Esophagus muscularis mucosa (tissue), 4 donors: Measurements from ENCODE around the gene MESP1. TPM values are rescaled to one million over a fixed set of nuclear protein-coding genes. Genes with fewer than 3 reads are reported as not detected.

Experiments used
- DNase-seq: peaks from one replicate; pipeline ENCODE4 v3.0.0-alpha.2; 2017; ENCODE audit errors: extremely low spot score
- H3K27ac ChIP-seq, 4 donors: fragments of 200-600 bp; sonication (generic); replicated peaks in 1 of 4; 1 replicate in 3 of 4; 2 replicates in 1 of 4; pipeline ENCODE4 v1.5.1; 2016 to 2019; ENCODE audit warnings: mild to moderate bottlenecking in 1 of 4
- H3K27me3 ChIP-seq, 4 donors: fragments of 200-600 bp; sonication (generic); one replicate each; pipeline versions ENCODE4 v1.5.1 to v1.6.0; 2016 to 2019
- H3K36me3 ChIP-seq, 4 donors: fragments of 200-600 bp; sonication (generic); one replicate each; pipeline ENCODE4 v1.5.1; 2016 to 2019
- H3K4me1 ChIP-seq, 4 donors: fragments of 200-600 bp; sonication (generic); one replicate each; pipeline ENCODE4 v1.5.1; 2016 to 2019
- H3K4me3 ChIP-seq, 4 donors: fragments of 200-600 bp; sonication (generic); 1 replicate in 2 of 4; 2 replicates in 2 of 4; pipeline ENCODE4 v1.5.1; 2016 to 2019; ENCODE audit warnings: mild to moderate bottlenecking in 4 of 4, moderate library complexity in 1 of 4
- H3K9me3 ChIP-seq, 4 donors: fragments of 200-600 bp; sonication (generic); 1 replicate in 3 of 4; 2 replicates in 1 of 4; pipeline ENCODE4 v1.5.1; 2016 to 2019
- EP300 ChIP-seq: sonication (generic); formaldehyde crosslinking; IDR thresholded peaks from one replicate; pipeline ENCODE4 v1.6.1; 2017; ENCODE audit warnings: antibody characterized with exemption
- POLR2A ChIP-seq: fragments of 450-650 bp; IDR thresholded peaks from one replicate; pipeline ENCODE4 v1.6.1; 2017; ENCODE audit warnings: antibody characterized with exemption, moderate library complexity, mild to moderate bottlenecking, low read depth
- POLR2AphosphoS5 ChIP-seq, 2 donors: sonication (generic); formaldehyde crosslinking; IDR thresholded peaks; one replicate each; pipeline ENCODE4 v1.6.1; 2017; ENCODE audit warnings: antibody characterized with exemption in 2 of 2
- WGBS: methylation state at CpG from one replicate; pipeline ENCODE4 v1.1.5; 2018; 5-methylcytosine and 5-hydroxymethylcytosine counted together
- intact Hi-C: fragments of 100-400 bp; cut with DNase I; formaldehyde crosslinking; loops from one replicate; pipeline ENCODE4 v1.15.1; 2023
- total RNA-seq, 4 donors: library from RNA; depleted of rRNA; stranded (reverse); fragments of >200 nt; gene quantifications; one replicate each; pipeline versions ENCODE4 v1.1.0 to v1.2.1, GENCODE V29; 2016
- TF ChIP-seq, protein P1 (sequence below), 3 experiments: fragments of 200-600 bp in 2 of 3; fragments of 450-650 bp in 1 of 3; sonication (generic) in 2 of 3; IDR thresholded peaks; one replicate each; pipeline ENCODE4 v1.5.1; 2017 to 2019; ENCODE audit warnings: antibody characterized with exemption in 3 of 3, mild to moderate bottlenecking in 2 of 3, moderate library complexity in 1 of 3

MESP1 gene, protein sequence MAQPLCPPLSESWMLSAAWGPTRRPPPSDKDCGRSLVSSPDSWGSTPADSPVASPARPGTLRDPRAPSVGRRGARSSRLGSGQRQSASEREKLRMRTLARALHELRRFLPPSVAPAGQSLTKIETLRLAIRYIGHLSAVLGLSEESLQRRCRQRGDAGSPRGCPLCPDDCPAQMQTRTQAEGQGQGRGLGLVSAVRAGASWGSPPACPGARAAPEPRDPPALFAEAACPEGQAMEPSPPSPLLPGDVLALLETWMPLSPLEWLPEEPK
- total RNA-seq: 1 to 10 TPM in 2 of 4 donors, under 1 TPM in 2; 0.50 to 2.8 (median 1.7) TPM

DNA sequence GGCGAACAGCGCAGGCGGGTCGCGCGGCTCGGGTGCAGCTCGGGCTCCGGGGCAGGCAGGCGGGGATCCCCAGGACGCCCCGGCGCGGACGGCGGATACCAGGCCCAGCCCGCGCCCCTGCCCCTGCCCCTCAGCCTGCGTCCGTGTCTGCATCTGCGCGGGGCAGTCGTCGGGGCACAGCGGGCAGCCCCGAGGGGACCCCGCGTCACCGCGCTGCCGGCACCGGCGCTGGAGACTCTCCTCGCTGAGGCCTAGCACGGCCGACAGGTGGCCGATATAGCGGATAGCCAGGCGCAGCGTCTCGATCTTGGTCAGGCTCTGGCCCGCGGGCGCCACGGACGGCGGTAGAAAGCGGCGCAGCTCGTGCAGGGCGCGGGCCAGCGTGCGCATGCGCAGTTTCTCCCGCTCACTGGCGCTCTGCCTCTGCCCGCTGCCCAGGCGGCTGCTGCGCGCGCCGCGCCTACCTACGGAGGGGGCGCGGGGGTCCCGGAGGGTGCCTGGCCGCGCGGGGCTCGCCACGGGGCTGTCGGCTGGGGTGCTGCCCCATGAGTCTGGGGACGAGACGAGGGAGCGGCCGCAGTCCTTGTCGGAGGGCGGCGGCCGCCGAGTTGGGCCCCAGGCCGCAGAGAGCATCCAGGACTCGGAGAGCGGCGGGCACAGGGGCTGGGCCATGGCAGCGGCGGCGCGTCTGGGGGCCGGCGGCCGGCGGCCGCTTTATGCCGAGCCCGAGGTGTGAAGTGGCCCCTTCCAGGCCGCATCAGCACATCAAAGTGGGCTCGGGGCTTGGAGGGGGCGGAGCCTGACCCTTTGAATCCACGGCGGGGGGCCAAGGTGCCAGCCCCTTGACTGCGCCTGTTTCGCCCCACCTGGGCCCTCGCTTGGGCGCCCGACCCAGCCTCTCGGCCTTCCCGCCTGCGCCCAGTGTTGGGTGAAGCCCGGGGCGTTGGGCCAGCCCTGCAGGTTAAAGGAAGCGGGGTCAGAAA is at the start of gene MESP1:
Gene MESP1 (minus strand): TSS at position 690 of the 983 bp plus-strand sequence. CDS start 18 bp downstream, at position 672.
- DNase-seq: peak; percentile 95
- Histone ChIP-seq H3K27ac (peak within 1 kb of the TSS; percentile 73 to 77 (median 74)), H3K4me1 (peaks cover 15 to 18% (median 17%) of the 10 kb centered on the region in 4 donors), H3K9me3 (no peaks in the 10 kb centered on the region), H3K4me3 (peak within 1 kb of the TSS; percentile 61 to 88 (median 64)), H3K36me3 (no peaks in the 10 kb centered on the region), H3K27me3 (peaks cover 0 to 14% (median 0%) of the 10 kb centered on the region in 4 donors)
- 100% methylated on average over 1 of the region's 114 CpGs for WGBS
- intact Hi-C loops: loop anchor here (2.0 to 5.0 kb wide), 2 partner anchors 104 to 321 kb away; no protein-coding TSS in a partner anchor
- no peak for TF ChIP-seq EP300
- peak; percentile 82 to 84 for TF ChIP-seq POLR2AphosphoS5 (IDR thresholded peaks at IDR 0.05)
- no peak for TF ChIP-seq POLR2A
- TF ChIP-seq, protein P1, sequence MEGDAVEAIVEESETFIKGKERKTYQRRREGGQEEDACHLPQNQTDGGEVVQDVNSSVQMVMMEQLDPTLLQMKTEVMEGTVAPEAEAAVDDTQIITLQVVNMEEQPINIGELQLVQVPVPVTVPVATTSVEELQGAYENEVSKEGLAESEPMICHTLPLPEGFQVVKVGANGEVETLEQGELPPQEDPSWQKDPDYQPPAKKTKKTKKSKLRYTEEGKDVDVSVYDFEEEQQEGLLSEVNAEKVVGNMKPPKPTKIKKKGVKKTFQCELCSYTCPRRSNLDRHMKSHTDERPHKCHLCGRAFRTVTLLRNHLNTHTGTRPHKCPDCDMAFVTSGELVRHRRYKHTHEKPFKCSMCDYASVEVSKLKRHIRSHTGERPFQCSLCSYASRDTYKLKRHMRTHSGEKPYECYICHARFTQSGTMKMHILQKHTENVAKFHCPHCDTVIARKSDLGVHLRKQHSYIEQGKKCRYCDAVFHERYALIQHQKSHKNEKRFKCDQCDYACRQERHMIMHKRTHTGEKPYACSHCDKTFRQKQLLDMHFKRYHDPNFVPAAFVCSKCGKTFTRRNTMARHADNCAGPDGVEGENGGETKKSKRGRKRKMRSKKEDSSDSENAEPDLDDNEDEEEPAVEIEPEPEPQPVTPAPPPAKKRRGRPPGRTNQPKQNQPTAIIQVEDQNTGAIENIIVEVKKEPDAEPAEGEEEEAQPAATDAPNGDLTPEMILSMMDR (IDR thresholded peaks at IDR 0.05): peak; percentile 58 to 90 (median 67)

DNA sequence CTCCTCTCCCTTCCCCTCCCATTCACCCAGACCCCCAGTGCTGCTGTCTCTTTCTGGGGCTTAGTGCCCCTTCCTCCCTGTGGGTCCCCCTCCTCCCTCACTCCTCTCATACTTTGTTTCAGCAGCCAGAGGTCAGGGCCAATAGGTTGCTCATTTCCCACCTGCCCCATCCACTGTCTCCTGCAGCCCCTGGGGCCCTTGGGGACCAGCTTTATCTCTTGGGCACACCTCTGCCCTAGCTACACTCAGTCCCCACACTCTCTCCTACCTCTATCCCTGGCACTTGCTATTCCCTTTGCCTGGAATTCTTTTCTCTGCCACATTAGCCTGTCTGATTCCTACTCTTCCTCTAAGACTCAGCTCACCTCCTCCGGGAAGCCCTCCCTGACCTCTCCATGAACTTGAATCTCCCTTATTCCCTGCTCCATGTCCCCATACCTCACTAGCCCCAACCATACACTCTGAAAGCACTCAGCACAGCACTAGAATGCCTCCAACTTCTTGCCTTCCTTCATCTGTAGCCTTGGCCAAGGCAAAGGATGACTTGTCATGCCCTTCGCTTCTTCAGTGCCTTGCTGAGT is 49.0 kb upstream of the MESP1 start:
- no peak overlapping the region for H3K27ac ChIP-seq
- intact Hi-C loops: no loop called here
- no peaks in the 10 kb centered on the region for H3K9me3 ChIP-seq
- peaks cover 0 to 4% (median 0%) of the 10 kb centered on the region in 4 donors for H3K4me1 ChIP-seq
- no peak for TF ChIP-seq POLR2AphosphoS5 (IDR thresholded peaks at IDR 0.05)
- TF ChIP-seq, protein P1 (IDR thresholded peaks at IDR 0.05): no peak
- no peak for TF ChIP-seq EP300
- no peak for TF ChIP-seq POLR2A
- WGBS: 90% methylated on average over 2 of the region's 2 CpGs
- peaks cover 0 to 18% (median 0%) of the 10 kb centered on the region in 4 donors for H3K27me3 ChIP-seq
- no peak for DNase-seq
- H3K36me3 ChIP-seq: peaks cover 0 to 21% (median 0%) of the 10 kb centered on the region in 4 donors
- H3K4me3 ChIP-seq: no peak overlapping the region

DNA sequence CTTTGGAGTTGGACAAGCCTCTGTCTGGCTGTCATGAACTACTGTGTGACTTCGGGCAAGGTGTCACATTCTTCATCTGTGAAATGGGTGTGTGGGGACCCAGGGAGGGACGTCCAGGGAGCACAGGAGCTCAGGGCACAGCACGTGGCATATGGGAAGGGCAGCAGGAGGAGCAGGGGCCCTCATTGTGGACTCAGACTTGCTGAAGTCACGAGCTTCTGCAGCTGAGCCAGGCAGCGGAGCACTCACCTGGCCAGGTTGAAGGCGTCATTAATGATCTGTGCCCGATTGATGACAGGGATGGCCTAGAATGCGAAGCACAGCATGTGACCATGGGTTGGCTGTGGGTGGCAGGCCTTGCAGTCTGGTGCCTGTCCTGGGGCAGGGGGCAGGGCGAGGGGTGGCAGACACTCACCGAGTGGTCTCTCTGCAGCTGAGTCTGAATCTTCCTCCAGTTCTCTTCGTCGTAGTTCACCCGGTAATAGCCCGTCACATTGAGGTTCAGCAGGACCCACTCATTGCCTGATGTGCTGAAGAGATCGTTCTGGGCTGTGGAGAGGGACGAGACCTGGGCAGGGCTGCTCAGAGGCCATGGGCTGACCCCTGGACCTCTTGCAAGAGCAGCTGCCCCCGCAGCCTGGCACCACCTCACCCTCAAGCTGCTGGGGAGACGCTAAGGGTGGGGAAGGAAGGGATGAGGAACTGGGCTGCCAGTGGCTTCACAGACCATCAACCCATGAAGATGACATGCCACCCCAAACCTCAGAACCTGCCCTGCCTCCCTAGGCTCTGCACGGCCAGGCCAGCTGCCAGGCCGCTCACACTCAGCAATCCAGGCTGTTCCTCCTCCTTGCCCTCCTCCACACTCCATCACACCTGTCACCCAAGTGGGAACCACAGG is 48.2 kb upstream of the MESP1 start:
- peaks cover 0 to 4% (median 0%) of the 10 kb centered on the region in 4 donors for H3K4me1 ChIP-seq
- intact Hi-C loops: no loop called here
- no peak overlapping the region for H3K4me3 ChIP-seq
- 85% methylated on average over 20 of the region's 20 CpGs for WGBS
- H3K36me3 ChIP-seq: peaks cover 0 to 20% (median 0%) of the 10 kb centered on the region in 4 donors
- H3K27ac ChIP-seq: no peak overlapping the region
- no peaks in the 10 kb centered on the region for H3K9me3 ChIP-seq
- TF ChIP-seq EP300: no peak
- no peak for TF ChIP-seq POLR2AphosphoS5 (IDR thresholded peaks at IDR 0.05)
- TF ChIP-seq, protein P1 (IDR thresholded peaks at IDR 0.05): no peak
- TF ChIP-seq POLR2A: no peak
- no peak for DNase-seq
- H3K27me3 ChIP-seq: peaks cover 0 to 18% (median 0%) of the 10 kb centered on the region in 4 donors
